ENCODE results near the gene ABCA6. TPM values are rescaled to one million over a fixed set of nuclear protein-coding genes. Genes with fewer than 3 reads are reported as not detected.

Gene ABCA6
- total and polyA plus RNA-seq, 9 of the 15 experiments (the other 6 are each of a cell fraction or from before 2014, with no cell fraction given), result 0.06 to 0.73 (median 0.15) TPM

- H3K79me2 ChIP-seq (ENCODE audit: control insufficient read depth, insufficient read depth, low read length), result no peaks in the 10 kb centered on the region
- no peaks in the 10 kb centered on the region for H3K36me3 ChIP-seq (ENCODE audit: control insufficient read depth, insufficient read depth, low read length)
- no peak overlapping the region for H3K9ac ChIP-seq (ENCODE audit: insufficient read depth in 1 of 2, low read depth in 2 of 2, low read length in 2 of 2)
- no peak overlapping the region for H3K4me3 ChIP-seq
- intact Hi-C loops (cut with micrococcal nuclease) (no loop called here), in situ Hi-C loops (cut with MboI) (no loop called here)
- ChIA-PET POLR2A (no interaction called here), CTCF (ENCODE audit: low intra/inter-chr PET ratio) (no interaction called here)
- no peaks in the 10 kb centered on the region for H3K9me1 ChIP-seq (ENCODE audit: control insufficient read depth, insufficient read depth, low read length)
- 33% methylated on average over 1 of the region's 1 CpG for WGBS (ENCODE audit: insufficient coverage, low coverage, missing lambda C conversion rate)
- no peaks in the 10 kb centered on the region for H4K20me1 ChIP-seq (replicated peaks; ENCODE audit: control insufficient read depth, insufficient read depth, low read length)
- no peaks in the 10 kb centered on the region for H3K4me1 ChIP-seq (replicated peaks in 1 of 2; ENCODE audit: control insufficient read depth in 2 of 2, insufficient read depth in 2 of 2, low read length in 2 of 2)
- H3K27me3 ChIP-seq (ENCODE audit: control insufficient read depth in 2 of 2, insufficient read depth in 2 of 2, low read length in 2 of 2), result no peaks in the 10 kb centered on the region
- no TSS peak for BruUV-seq (replicated peaks)
- FAIRE-seq, result no peak
- no peaks in the 10 kb centered on the region for H3K9me3 ChIP-seq (replicated peaks; ENCODE audit: control insufficient read depth, insufficient read depth, low read depth, low read length)
- TF ChIP-seq TAL1 (IDR thresholded peaks at IDR 0.05) (no peak), TEAD2 (tag; IDR thresholded peaks at IDR 0.05) (no peak), CAMTA2 (CRISPR knock-in tag; conservative IDR thresholded peaks at IDR 0.05) (no peak), SMARCE1 (IDR thresholded peaks at IDR 0.05) (no peak), NUFIP1 (IDR thresholded peaks at IDR 0.05; ENCODE audit: partially characterized antibody) (no peak), NCOA6 (IDR thresholded peaks at IDR 0.05) (no peak), HES1 (IDR thresholded peaks at IDR 0.05; ENCODE audit: low read depth) (no peak), E2F1 (CRISPR knock-in tag; IDR thresholded peaks at IDR 0.05) (no peak), E2F3 (CRISPR knock-in tag; IDR thresholded peaks at IDR 0.05) (no peak), ZNF232 (CRISPR knock-in tag; IDR thresholded peaks at IDR 0.05) (no peak), HLTF (IDR thresholded peaks at IDR 0.05) (no peak), ZNF589 (CRISPR knock-in tag; IDR thresholded peaks at IDR 0.05; ENCODE audit: low read depth) (no peak), SIN3A (IDR thresholded peaks at IDR 0.05; ENCODE audit: borderline replicate concordance in 2 of 2, control insufficient read depth in 1 of 2, low read depth in 2 of 2, low read length in 2 of 2) (no peak), POLR2G (IDR thresholded peaks at IDR 0.05; ENCODE audit: low read depth, low read length) (no peak), DACH1 (IDR thresholded peaks at IDR 0.05; ENCODE audit: partially characterized antibody) (no peak)
- no peak for DNase-seq (ENCODE audit: extremely low read depth in 1 of 4, low spot score in 3 of 4)
- H3K4me2 ChIP-seq (ENCODE audit: insufficient read depth, low read length), result no peak overlapping the region
- H2AFZ ChIP-seq (ENCODE audit: low read depth, low read length), result peak overlapping the region; percentile 71
- no peak for ATAC-seq
- no peak overlapping the region for H3K27ac ChIP-seq (ENCODE audit: extremely low read depth, low read depth, low read length)
These were observed 29.9 kb downstream of the ABCA6 start for GRCh38 chr17:69111794-69112193.

Measured in K562 (cell line).